C4-2B (cell line): Measurements from ENCODE around the gene CYTH3.

Experiments used
- ZFX ChIP-seq: fragments of 450-650 bp; IDR thresholded peaks from 2 replicates; pipeline ENCODE4 v1.6.1; 2017
- TF ChIP-seq, protein P1 (sequence below): fragments of 450-650 bp; conservative IDR thresholded peaks from 2 replicates; pipeline ENCODE4 v1.5.1; 2017; ENCODE audit warnings: mild to moderate bottlenecking

DNA sequence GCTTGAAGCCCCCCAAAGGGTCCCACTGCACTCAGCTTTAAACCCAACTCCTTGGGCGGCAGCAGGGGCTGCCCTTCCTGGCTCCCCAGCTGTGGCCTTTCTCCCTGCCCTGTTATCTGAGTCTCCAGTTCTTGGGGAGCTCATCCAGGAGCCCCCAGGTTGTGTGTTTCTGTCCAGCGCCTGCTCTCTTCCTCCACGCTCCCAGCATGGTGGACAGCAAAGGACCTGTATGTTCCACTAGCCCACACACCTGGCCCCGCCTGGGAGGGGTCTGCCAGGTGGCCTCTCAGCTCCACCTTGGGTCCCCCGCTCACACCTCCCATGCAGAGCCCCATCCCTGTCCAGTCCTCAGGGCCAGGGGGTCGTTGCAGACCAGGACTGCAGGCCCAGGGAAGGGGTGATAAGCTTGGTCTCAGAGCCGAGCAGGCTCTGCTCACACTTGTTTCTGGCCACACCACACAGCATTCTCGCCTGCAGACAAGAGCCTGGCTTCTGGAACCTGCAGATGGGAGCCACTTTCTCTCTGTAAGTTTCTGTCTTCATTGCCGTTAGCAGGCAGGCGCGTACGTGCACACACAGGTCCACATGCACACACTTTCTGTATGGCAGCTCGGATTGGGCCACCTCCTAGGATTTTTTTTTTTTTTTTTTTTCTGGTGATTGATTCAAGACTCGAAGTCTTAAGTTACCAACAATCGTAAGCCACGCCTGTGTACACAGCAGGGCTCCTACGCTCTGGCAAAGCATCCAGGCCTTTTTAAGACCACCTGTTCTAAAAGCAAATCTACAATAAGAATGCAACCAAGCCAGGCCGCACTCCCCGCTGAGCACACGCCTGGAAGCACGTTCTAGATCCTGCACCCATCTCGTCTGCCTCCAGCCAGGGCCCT is 104.6 kb downstream of the CYTH3 start:
- TF ChIP-seq, protein P1, sequence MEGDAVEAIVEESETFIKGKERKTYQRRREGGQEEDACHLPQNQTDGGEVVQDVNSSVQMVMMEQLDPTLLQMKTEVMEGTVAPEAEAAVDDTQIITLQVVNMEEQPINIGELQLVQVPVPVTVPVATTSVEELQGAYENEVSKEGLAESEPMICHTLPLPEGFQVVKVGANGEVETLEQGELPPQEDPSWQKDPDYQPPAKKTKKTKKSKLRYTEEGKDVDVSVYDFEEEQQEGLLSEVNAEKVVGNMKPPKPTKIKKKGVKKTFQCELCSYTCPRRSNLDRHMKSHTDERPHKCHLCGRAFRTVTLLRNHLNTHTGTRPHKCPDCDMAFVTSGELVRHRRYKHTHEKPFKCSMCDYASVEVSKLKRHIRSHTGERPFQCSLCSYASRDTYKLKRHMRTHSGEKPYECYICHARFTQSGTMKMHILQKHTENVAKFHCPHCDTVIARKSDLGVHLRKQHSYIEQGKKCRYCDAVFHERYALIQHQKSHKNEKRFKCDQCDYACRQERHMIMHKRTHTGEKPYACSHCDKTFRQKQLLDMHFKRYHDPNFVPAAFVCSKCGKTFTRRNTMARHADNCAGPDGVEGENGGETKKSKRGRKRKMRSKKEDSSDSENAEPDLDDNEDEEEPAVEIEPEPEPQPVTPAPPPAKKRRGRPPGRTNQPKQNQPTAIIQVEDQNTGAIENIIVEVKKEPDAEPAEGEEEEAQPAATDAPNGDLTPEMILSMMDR, result no peak
- no peak for TF ChIP-seq ZFX
